ENCODE measurements around the gene XIRP2. TPM values are rescaled to one million over a fixed set of nuclear protein-coding genes. Genes with fewer than 3 reads are reported as not detected.
"Not testable (repeated sequence)": the region's sequence is repeated elsewhere in the genome, so short reads cannot be mapped to it uniquely, and the experiment has no call there.

XIRP2 gene
- total RNA-seq, 1 experiment from 2014 or later: not detected

DNA sequence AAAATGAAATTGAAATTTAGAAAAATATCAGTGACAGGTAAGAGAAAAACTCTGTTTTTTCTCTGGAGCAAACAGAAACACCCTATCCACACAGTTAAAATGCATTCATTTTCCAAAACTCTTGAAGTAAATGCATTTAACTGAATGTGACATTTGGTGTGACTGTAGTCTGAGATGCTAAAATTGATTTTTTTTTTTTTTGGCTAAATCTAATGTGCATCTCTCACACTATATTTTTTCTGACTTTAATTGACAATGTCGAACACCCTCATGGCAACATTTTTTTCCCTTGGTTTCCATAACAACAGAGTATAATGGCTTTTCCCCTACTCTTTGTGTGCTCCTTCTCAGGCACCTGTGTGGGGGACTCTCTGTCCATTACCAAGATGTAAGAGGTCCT lies 366.4 kb downstream of the XIRP2 start:
- in situ Hi-C loops (cut with HindIII; ENCODE audit: low sequenced_read_pairs): no loop called here
- DNase-seq (ENCODE audit: low spot score): no peak

DNA sequence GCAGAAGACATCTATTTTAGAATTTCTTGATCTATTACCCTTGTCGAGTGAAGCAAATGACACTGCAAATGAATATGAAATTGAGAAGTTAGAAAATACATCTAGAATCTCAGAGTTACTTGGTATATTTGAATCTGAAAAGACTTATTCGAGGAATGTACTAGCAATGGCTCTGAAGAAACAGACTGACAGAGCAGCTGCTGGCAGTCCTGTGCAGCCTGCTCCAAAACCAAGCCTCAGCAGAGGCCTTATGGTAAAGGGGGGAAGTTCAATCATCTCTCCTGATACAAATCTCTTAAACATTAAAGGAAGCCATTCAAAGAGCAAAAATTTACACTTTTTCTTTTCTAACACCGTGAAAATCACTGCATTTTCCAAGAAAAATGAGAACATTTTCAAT lies 370.4 kb downstream of the XIRP2 start:
- DNase-seq (ENCODE audit: low spot score): no peak

DNA sequence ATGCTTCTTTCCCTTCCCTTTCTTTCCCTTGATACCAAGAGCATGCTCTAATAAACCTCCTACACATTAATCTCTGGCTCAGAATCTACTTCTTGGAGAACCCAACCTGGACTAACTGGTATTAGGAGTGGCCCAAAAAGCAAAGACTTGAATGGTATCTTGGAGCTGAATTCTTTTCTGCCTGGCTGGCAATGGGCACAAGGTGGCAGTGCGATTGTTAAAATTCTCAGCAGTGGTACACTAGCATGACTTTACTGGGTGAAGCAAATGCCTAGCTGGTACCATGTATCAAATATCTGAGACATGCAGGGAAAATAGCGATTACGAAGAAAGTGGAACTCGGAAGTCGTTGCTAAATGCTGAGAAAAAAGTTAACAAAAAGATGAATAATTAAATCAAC lies 376.1 kb downstream of the XIRP2 start:
- in situ Hi-C loops (cut with HindIII; ENCODE audit: low sequenced_read_pairs): no loop called here
- DNase-seq (ENCODE audit: low spot score): peak; percentile 67

More for the DNA sequence above, 370.4 kb downstream of the XIRP2 start:
- in situ Hi-C loops (cut with HindIII; ENCODE audit: low sequenced_read_pairs): no loop called here

- DNase-seq (ENCODE audit: low spot score): no peak
- in situ Hi-C loops (cut with HindIII; ENCODE audit: low sequenced_read_pairs): no loop called here
These were observed 376.7 kb downstream of the XIRP2 start for GRCh38 chr2:167265004-167265403.

- in situ Hi-C loops (cut with HindIII; ENCODE audit: low sequenced_read_pairs): no loop called here
- no peak for DNase-seq (ENCODE audit: low spot score)
These were observed 377.4 kb downstream of the XIRP2 start for GRCh38 chr2:167265722-167266121.

DNA sequence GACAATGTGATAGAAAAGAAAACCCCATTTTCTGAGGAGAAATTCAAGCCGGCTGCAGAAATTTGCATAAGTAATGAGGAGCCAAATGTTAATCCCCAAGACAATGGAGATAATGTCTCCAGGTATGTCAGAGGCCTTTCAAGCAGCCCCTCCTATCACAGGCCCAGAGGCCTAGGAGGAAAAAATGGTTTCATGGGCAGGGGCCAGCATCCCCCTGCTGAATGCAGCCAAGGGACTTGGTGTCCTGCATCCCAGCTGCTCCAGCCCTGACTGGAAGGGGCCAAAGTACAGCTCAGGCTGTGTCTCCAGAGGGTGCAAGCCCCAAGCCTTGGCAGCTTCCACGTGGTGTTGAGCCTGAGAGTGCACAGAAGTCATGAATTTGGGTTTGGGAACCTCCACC lies 380.0 kb downstream of the XIRP2 start:
- in situ Hi-C loops (cut with HindIII; ENCODE audit: low sequenced_read_pairs); DNase-seq (ENCODE audit: low spot score): not testable (repeated sequence)

DNA sequence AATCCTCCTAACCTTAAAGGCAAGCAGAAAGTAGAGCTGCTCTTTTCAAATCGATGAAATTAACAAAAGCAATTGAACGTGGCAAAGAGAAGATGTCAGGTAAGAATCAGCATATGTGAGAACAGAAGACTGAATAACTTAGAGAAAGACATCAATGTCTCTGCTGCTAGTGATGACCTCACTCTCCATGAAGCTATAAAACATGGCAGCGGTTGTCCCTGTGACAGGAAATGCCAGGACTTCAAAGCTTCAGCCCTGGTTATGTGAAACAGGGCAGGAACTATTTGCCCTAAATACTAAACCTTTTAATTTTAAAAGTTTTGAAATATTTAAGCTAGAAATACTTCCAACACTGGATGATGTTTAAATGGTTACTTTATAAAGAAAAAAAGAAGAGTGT lies 383.7 kb downstream of the XIRP2 start:
- no peak for DNase-seq (ENCODE audit: low spot score)
- in situ Hi-C loops (cut with HindIII; ENCODE audit: low sequenced_read_pairs): no loop called here

DNA sequence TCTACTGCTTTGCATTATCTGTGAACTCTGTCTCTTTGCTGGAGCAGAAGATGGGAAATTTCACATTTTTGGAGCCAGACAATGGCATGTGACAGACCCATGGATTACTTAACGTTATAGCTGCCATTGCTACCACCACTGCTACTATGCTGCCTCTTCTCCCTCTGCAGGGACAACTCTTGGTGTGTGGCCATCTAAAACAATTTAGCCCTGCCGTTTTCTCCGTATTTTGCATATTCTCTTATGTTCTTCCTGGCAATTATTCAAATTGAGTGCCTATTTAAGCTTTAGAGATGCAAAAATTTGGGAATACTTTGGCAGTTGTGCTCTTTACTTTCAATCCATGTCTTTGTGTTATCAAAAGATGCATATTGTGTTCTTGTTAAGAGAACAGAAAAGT lies 386.8 kb downstream of the XIRP2 start:
- DNase-seq (ENCODE audit: low spot score): no peak
- in situ Hi-C loops (cut with HindIII; ENCODE audit: low sequenced_read_pairs): no loop called here

GRCh38 chr2:167279810-167280209 lies 391.5 kb downstream of the XIRP2 start:
- no peak for DNase-seq (ENCODE audit: low spot score)
- in situ Hi-C loops (cut with HindIII; ENCODE audit: low sequenced_read_pairs): no loop called here

GRCh38 chr2:167287212-167287611 lies 398.9 kb downstream of the XIRP2 start:
- no peak for DNase-seq (ENCODE audit: low spot score)
- in situ Hi-C loops (cut with HindIII; ENCODE audit: low sequenced_read_pairs): no loop called here

DNA sequence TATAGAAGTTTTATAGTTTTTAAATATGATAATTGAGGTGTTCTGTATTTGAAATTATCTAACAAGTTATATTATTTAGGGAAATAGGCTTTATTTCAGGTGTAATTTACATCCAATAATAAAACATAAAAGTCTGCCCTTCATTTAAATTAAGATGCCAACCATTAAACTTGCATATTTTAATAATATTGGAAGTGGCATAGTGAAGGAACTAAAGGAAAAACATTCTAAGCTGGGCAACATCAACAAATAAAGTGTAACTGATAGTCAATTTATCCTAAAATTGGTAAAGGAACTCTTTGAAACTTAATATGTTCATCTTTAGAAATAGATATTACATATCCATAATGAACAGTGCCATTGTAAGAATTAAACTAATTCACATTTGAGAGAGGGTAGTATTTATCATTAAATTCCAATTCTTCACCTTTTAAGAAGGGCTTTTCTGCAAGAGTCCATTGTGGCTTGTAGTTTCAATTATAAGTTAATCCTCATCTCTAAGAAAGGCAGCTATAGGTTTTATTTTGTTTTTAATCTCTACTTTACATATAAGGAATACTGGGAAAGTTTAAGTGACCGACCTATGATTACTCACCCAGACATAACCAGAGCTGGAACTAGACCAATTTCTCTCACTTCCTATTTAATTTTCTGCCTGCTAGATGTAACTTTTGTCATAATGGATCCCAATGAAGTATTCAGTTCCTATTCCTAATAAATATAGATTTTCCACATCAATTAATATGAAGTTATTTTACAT lies 401.6 kb downstream of the XIRP2 start:
- in situ Hi-C loops (cut with HindIII; ENCODE audit: low sequenced_read_pairs): no loop called here
- no peak for DNase-seq (ENCODE audit: low spot score)

DNA sequence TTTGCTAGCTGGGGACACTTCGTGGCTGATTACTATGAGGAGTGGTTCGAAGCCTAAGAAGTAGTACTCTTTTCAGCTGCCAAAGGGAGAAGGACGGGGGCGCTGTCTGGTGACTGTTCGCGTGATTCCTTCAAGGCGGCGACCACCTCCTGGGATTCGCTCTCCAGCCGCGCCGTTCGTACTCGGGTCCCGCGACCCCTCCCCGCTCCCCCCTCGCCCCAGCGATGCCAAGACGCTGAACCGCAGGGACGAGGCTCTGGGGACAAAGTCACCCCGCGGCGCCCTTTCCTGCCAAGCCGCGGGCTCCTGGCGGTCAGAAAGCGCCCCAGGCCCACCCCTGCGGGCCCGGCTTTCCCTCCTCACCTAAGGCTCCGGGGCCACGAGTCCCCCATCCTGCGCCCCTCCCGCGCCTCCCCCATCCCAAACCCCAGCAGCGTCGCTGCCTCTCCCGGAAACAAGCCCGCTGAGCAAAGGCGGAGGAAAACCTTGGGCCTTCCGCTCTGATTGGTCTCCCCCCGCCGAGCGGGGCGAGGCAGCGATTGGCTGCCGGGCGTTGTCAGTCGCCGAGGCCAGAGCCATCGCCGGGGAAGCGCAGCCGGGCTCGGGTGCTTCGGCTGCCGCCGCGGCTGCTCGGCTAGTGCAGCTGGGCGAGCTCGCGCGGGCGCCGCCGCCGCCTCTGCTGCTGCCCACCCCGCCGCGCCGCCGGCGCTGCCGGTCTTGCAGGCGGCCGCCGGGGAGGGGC lies 404.3 kb downstream of the XIRP2 start, which contains the start of gene B3GALT1:
B3GALT1 (plus strand) TSS at position 572 of the 742 bp plus-strand sequence.
- peak; percentile 91 for DNase-seq (ENCODE audit: low spot score)
- in situ Hi-C loops (cut with HindIII; ENCODE audit: low sequenced_read_pairs): no loop called here

DNA sequence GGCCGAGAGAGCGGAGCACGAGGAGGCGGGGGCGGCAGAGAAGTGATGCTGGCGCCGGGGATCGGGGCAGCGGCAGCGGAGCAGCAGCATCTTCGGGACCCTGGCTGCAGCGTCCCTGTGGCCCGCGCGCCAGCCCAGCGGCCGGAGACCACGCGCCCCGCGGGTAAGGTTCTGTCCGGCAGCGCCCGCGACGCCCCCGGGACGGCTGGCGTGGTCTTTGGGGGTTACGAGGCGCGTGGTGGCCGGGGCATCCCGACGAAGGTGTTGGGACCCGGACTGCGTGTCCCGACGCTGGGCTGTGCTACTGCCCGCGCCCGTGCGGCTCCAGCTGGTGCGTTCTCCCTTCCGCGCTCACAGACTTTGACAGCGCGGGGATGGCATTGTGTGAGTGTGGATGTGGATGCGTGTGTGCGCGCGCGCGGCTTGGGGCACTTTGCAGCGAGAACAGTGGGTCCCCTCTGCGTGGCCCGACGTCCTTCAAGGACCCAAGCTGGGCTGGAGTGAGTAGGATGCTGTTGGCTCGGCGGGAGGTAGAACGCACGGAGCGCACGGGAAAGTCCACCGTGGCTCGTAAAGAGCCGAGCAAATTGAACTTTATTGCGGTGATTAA lies 405.0 kb downstream of the XIRP2 start:
- peak; percentile 42 for DNase-seq (ENCODE audit: low spot score)
- in situ Hi-C loops (cut with HindIII; ENCODE audit: low sequenced_read_pairs): no loop called here

GRCh38 chr2:167293943-167294775 lies 405.9 kb downstream of the XIRP2 start:
- in situ Hi-C loops (cut with HindIII; ENCODE audit: low sequenced_read_pairs): no loop called here
- peak; percentile 48 for DNase-seq (ENCODE audit: low spot score)

- no peak for DNase-seq (ENCODE audit: low spot score)
- in situ Hi-C loops (cut with HindIII; ENCODE audit: low sequenced_read_pairs): no loop called here
These were observed 406.5 kb downstream of the XIRP2 start for GRCh38 chr2:167294776-167295140.

DNA sequence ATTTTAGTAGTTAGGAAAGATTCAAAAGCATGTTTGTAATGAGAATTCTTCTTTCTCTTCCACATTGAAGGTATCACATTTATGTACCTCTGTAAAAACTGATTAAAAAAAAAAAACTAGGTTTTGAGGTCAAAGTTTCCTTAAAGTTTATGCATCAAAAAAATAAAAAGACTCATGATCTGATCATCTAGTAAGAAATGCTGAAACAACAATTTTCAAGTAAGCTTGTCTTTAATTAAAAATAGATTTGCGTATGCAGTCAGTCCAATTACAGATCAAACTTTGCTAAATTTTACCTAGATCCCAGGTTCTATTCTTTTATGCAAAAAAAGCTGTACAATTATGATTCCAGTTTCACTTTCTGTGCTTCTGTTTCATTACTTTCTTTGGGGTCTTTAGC lies 409.0 kb downstream of the XIRP2 start:
- in situ Hi-C loops (cut with HindIII; ENCODE audit: low sequenced_read_pairs): no loop called here
- DNase-seq (ENCODE audit: low spot score): no peak

- DNase-seq (ENCODE audit: low spot score): no peak
- in situ Hi-C loops (cut with HindIII; ENCODE audit: low sequenced_read_pairs): no loop called here
These were observed 409.7 kb downstream of the XIRP2 start for GRCh38 chr2:167298017-167298416.

Data from G401 (cell line).